Activated T-helper 1 cell treated with anti-CD3 and anti-CD28 coated beads, Interleukin-12 subunit alpha, Interleukin-12 subunit beta, Interleukin-2, Interleukin-4 antibody, amounts not matched to agents 30 ng/mL and 10 ng/mL and 1 ng/mL, durations not matched to agents 14 hours and 24 hours and 36 hours (primary cell): ENCODE data around the gene HOXB1. TPM values are rescaled to one million over a fixed set of nuclear protein-coding genes. Genes with fewer than 3 reads are reported as not detected.
"Not testable (repeated sequence)": the region's sequence is repeated elsewhere in the genome, so short reads cannot be mapped to it uniquely, and the experiment has no call there.

Experiments used
- DNase-seq: peaks from one replicate; pipeline ENCODE4 v3.0.0; 2021; ENCODE audit warnings: low spot score
- H3K27ac Mint-ChIP-seq: one replicate; pipeline ENCODE4 v1.8.0; 2021; ENCODE audit warnings: mild to moderate bottlenecking, mixed read lengths
- H3K27me3 Mint-ChIP-seq: one replicate; pipeline ENCODE4 v1.8.0; 2022; ENCODE audit warnings: mild to moderate bottlenecking, moderate library complexity, mixed read lengths; ENCODE audit not compliant: insufficient read depth
- H3K36me3 Mint-ChIP-seq: one replicate; pipeline ENCODE4 v1.8.0; 2021; ENCODE audit warnings: low read depth, mixed read lengths
- H3K4me1 Mint-ChIP-seq: one replicate; pipeline ENCODE4 v1.8.0; 2021; ENCODE audit warnings: low read depth, mixed read lengths
- H3K4me3 Mint-ChIP-seq: one replicate; pipeline ENCODE4 v1.8.0; 2021; ENCODE audit warnings: mild to moderate bottlenecking, moderate library complexity, mixed read lengths
- H3K9me3 Mint-ChIP-seq: one replicate; pipeline ENCODE4 v1.8.0; 2021; ENCODE audit warnings: mixed read lengths
- intact Hi-C: fragments of 100-400 bp; cut with micrococcal nuclease; formaldehyde crosslinking; loops from one replicate; pipeline ENCODE4 v1.15.1; 2024
- total RNA-seq: library from RNA; stranded (reverse); gene quantifications from 2 replicates; pipeline ENCODE4 v1.2.3, GENCODE V29; 2022

Gene HOXB1
- total RNA-seq, 1 donor from 2014 or later = not detected

DNA sequence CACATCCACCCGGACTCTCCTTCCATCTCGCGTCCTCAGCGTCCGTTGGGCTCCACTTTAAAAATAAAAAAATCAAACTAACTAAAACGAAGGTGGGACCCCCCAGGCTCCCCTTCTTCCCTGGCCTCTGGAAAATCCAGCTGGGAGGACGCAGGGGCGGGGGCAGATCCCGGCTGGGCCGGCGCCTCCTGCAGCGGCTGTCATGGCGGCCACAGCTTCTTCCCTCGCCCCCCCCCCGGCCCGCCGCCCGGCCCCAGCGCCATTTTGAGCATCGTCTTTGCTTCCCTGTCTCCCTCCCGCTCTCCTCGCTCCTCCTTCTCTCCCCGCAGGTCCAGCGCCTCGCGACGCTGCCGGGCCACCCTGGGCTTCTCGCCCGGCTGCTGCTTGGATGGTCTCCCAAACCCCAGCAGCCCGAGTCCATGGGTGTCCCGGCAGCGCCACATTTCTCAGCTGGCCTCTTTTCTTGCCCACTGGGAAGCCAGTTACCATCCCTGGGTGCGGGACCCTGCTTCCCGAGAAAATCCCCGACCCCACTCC is 10.8 kb upstream of the HOXB1 start:
- Mint-ChIP-seq H3K4me1 (peaks cover 41% of the 10 kb centered on the region), H3K9me3 (no peaks in the 10 kb centered on the region), H3K36me3 (peaks cover 13% of the 10 kb centered on the region), H3K27ac (peak overlapping the region; percentile 98), H3K4me3 (peak overlapping the region; percentile 91), H3K27me3 (peaks cover 8% of the 10 kb centered on the region)
- intact Hi-C loops = loop anchor here (1.0 to 5.0 kb wide), 6 partner anchors 30 to 189 kb away; partner anchors contain the start of gene HOXB4
- peak; percentile 27 for DNase-seq

DNA sequence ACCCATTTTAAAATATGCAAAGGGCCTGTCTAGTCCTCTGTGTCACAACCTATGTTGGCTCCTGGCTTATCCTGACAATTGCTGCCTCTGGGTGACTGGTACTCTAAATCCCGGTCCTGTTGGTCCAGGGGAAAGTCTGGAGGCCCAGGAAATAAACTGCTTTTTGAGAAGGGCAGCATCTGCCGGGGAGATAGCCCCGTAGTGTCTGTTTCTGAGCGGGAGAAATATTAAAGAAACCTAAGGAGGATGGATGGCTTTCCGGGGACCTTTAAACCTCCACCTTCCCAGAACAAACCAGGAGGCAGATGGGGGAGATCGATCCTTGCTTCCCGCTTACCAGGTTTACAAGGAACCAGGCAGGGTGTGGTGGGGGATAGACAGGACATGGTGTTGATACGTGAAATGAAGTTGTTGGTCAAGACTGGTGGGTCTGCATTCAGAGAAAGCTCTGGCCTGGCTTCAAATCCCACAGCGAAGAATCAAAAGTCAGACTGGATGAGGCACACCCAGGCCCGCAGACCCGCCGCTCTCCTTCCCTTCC is 10.3 kb upstream of the HOXB1 start:
- Mint-ChIP-seq H3K27me3 (peaks cover 8% of the 10 kb centered on the region), H3K4me3 (peak overlapping the region; percentile 91), H3K36me3 (peaks cover 13% of the 10 kb centered on the region), H3K4me1 (peaks cover 35% of the 10 kb centered on the region), H3K27ac (peak overlapping the region; percentile 98), H3K9me3 (no peaks in the 10 kb centered on the region)
- intact Hi-C loops = loop anchor here (1.0 to 5.0 kb wide), 5 partner anchors 30 to 188 kb away; partner anchors contain the start of gene HOXB4
- no peak for DNase-seq

GRCh38 chr17:48540213-48540612 is 9.4 kb upstream of the HOXB1 start:
- Mint-ChIP-seq H3K9me3 (no peaks in the 10 kb centered on the region), H3K27me3 (peaks cover 8% of the 10 kb centered on the region), H3K4me3 (peak overlapping the region; percentile 72), H3K4me1 (peaks cover 26% of the 10 kb centered on the region), H3K36me3 (peaks cover 13% of the 10 kb centered on the region), H3K27ac (peak overlapping the region; percentile 24)
- intact Hi-C loops = loop anchor here (2.0 to 5.0 kb wide), 2 partner anchors 128 to 187 kb away; no protein-coding TSS in a partner anchor
- DNase-seq = no peak

GRCh38 chr17:48539177-48539576 is 8.4 kb upstream of the HOXB1 start:
- H3K27ac Mint-ChIP-seq = no peak overlapping the region
- H3K4me3 Mint-ChIP-seq = no peak overlapping the region
- intact Hi-C loops = no loop called here
- DNase-seq = no peak
- H3K27me3 Mint-ChIP-seq = peaks cover 8% of the 10 kb centered on the region
- H3K4me1 Mint-ChIP-seq = peaks cover 19% of the 10 kb centered on the region
- peaks cover 13% of the 10 kb centered on the region for H3K36me3 Mint-ChIP-seq
- H3K9me3 Mint-ChIP-seq = no peaks in the 10 kb centered on the region

DNA sequence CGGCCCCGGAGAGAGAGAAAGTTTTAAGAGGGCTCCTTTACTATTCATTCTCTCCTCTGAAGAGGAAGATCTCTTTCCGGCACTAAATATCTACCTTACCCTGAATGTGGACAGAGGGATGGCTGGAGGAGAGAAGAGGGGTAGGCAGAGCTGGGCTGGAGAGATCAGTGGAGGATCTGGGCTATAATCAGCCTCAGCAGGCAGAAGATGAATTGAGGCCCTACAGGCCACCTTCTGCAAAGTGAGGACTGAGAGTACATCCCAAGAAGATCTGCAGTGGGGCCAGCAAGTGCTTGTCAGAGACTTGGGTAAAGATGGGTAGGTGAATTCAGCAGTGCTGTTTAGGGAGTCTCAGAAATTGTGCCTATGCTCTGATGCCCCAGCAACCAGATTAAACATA is 6.5 kb upstream of the HOXB1 start:
- H3K4me3 Mint-ChIP-seq = no peak overlapping the region
- peaks cover 14% of the 10 kb centered on the region for H3K27me3 Mint-ChIP-seq

DNA sequence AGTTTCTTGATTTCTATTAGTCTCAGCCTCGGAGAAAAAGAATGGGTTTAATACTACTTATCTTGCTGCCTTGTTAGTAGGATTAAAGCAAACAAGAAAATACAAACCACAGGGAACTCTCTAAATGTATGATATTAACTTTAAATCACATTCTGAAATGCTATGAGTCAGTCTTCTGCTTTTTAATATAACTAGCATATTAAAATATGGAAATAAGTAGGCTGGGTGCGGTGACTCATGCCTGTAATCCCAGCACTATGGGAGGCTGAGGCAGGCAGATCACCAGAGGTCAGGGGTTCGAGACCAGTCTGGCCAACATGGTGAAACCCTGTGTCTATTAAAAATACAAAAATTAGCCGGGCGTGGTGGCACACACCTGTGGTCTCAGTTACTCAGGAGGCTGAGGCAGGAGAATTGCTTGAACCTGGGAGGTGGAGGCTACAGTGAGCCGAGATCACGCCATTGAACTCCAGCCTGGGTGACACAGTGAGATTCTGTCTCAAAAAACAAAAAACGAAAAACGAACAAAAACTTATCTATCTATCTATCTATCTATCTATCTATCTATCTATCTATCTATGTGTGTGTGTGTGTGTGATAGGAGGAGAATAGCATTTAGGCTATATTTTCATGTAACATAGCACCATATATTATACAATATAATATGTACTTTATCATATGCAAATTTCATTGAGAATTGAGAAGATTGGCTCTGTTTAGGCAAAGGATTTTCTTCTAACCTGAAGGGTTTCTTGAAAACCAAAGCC is 5.2 kb upstream of the HOXB1 start:
- H3K9me3 Mint-ChIP-seq, H3K36me3 Mint-ChIP-seq, H3K27ac Mint-ChIP-seq, DNase-seq, H3K4me3 Mint-ChIP-seq, intact Hi-C loops: not testable (repeated sequence)
- Mint-ChIP-seq H3K27me3 (peaks cover 20% of the 10 kb centered on the region), H3K4me1 (peaks cover 11% of the 10 kb centered on the region)

More for the DNA sequence above, 6.5 kb upstream of the HOXB1 start:
- Mint-ChIP-seq H3K9me3 (no peaks in the 10 kb centered on the region), H3K27ac (no peak overlapping the region), H3K4me1 (peaks cover 15% of the 10 kb centered on the region), H3K36me3 (peaks cover 8% of the 10 kb centered on the region)
- intact Hi-C loops = no loop called here
- no peak for DNase-seq

DNA sequence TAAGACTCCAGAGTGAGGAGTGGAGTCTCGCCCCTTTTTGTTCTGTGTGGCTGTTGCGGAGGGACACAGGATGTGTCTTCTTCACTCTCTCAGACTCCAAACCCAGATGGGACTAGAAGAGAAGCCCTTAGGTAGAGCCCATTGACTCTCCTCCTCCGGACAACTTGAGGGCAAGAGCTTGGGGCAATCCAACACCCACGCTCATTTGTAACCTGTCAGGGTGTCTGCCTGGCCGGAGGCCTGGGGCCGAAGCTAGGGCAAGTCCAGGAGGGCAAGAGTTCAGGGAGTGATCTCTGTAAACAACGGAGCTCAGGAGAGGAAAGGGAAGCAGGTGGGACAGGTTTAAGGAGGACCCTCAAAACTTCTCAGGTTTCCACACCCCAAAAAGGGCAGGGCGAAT is 1.4 kb upstream of the HOXB1 start:
- Mint-ChIP-seq H3K27me3 (peaks cover 31% of the 10 kb centered on the region), H3K4me3 (no peak overlapping the region), H3K36me3 (no peaks in the 10 kb centered on the region), H3K9me3 (no peaks in the 10 kb centered on the region), H3K27ac (no peak overlapping the region), H3K4me1 (no peaks in the 10 kb centered on the region)
- no peak for DNase-seq
- intact Hi-C loops = no loop called here

DNA sequence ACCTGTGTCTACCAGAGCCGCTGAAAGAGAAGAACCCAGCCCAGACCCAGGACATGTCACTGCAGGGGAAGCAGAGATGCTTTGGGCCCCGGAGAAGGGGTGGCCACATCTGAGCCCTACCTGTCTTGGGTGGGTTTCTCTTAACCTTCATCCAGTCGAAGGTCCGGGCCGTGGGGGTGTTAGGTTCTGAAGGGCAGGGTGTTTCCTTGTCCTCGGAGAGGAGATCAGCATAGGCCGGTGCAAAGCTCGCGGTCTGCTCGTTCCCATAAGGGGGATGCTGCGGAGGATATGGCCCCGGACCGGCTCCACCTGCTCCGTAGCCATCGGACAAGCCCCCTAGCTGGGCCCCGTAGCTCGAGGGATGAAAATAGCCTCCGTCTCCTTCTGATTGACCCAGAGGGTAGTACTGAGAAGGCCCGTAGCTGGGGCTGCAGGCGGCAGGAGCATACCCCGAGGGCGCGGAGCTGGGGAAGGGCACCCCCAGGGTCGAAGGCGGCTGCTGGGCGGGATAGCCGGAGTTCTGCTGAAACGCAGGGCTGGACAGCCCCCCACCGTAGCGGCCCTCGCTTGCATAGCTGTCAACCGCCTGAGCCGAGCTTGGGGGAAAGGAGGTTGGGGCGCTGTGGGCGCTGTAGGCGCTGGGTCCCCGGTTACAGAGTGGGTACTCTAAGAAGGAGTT is 464 bp downstream of the HOXB1 start:
- H3K9me3 Mint-ChIP-seq = no peaks in the 10 kb centered on the region
- H3K27me3 Mint-ChIP-seq = peaks cover 46% of the 10 kb centered on the region
- H3K36me3 Mint-ChIP-seq = no peaks in the 10 kb centered on the region
- intact Hi-C loops = no loop called here
- H3K27ac Mint-ChIP-seq = no peak overlapping the region
- DNase-seq = no peak
- H3K4me1 Mint-ChIP-seq = no peaks in the 10 kb centered on the region
- H3K4me3 Mint-ChIP-seq = no peak overlapping the region

GRCh38 chr17:48529683-48530009 is 1.2 kb downstream of the HOXB1 start:
- intact Hi-C loops = no loop called here
- no peak overlapping the region for H3K27ac Mint-ChIP-seq
- no peaks in the 10 kb centered on the region for H3K9me3 Mint-ChIP-seq
- no peaks in the 10 kb centered on the region for H3K36me3 Mint-ChIP-seq
- no peaks in the 10 kb centered on the region for H3K4me1 Mint-ChIP-seq
- DNase-seq = no peak
- peaks cover 51% of the 10 kb centered on the region for H3K27me3 Mint-ChIP-seq
- no peak overlapping the region for H3K4me3 Mint-ChIP-seq

DNA sequence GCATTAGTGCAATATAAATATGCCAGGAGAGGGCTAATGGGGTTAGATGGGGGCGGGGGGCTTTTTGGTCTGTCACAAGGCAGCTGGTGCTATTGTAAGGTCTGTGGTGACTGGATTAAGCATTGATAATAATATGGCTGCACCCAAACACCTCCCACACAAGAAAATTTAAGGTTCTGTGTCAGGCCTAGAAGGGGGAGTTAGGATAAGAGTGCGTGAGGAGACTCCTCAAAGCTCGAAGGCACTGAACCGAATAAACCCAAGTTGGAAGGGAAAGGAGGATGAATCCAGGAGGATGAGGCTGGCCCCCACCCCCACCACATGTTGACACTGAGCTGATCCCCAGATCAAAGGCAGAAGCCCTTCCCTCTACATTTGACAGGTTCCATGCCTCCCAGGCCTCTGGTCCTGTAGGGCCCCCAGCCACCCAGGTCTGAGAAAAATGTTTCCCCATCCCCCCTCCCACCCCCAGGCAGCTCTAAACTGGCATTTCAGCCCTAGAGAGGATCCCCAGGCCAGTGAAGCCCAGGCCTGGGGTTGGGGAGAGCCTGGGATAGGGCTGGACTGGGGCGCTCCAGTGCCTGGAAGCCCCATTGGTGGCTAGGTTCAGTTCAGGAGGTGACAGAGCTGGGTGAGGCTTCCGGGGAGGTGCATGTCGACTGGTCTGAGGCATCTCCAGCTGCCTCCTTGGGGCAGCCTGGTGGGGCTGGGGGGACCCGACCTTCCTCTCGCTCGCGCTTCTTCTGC is 1.7 kb downstream of the HOXB1 start:
- no peaks in the 10 kb centered on the region for H3K9me3 Mint-ChIP-seq
- intact Hi-C loops = no loop called here
- no peaks in the 10 kb centered on the region for H3K4me1 Mint-ChIP-seq
- H3K27ac Mint-ChIP-seq = no peak overlapping the region
- DNase-seq = no peak
- H3K4me3 Mint-ChIP-seq = no peak overlapping the region
- no peaks in the 10 kb centered on the region for H3K36me3 Mint-ChIP-seq
- peaks cover 57% of the 10 kb centered on the region for H3K27me3 Mint-ChIP-seq

DNA sequence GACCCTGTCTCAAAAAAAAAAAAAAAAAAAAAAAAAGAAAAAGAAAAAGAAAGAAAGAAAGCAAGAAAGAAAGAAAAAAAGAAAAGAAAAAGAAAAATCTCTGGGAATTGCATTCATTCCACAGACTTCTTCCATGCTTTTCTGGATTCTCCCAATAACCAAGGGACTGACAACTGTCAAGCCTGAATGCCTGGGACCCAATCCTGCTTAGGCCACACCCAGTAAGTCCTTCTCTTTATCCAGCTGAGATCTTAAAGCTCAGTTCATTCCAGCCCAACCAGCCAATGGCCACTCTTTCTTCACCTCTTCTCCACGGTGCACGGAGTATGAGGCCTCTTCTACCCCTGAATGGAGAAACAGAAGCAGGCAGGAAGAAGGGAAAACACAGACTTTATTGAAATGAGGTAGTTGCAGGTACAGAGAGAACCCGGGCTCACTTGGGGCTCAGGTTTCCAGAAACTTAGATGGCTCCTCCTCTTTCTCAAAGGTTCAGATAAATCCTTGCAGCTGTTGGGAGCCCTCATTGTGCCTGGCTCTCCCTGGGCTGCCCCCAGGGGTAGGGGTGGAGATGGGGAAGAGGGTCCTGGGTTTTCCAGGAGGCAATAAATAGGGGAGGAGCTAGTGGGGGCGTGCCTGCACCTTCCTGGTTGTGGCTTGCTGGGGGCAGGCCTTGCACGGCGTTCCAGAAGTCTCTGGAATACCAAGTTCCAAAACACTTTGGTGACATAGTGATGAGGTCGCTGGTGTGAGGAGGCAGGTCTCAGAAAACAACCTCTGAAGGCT is 2.5 kb downstream of the HOXB1 start:
- no peaks in the 10 kb centered on the region for H3K36me3 Mint-ChIP-seq
- H3K27ac Mint-ChIP-seq = no peak overlapping the region
- H3K4me3 Mint-ChIP-seq = no peak overlapping the region
- no peak for DNase-seq
- peaks cover 60% of the 10 kb centered on the region for H3K27me3 Mint-ChIP-seq
- intact Hi-C loops = no loop called here
- H3K9me3 Mint-ChIP-seq = no peaks in the 10 kb centered on the region
- H3K4me1 Mint-ChIP-seq = no peaks in the 10 kb centered on the region

GRCh38 chr17:48527547-48527932 is 3.3 kb downstream of the HOXB1 start:
- H3K27ac Mint-ChIP-seq = no peak overlapping the region
- no peaks in the 10 kb centered on the region for H3K9me3 Mint-ChIP-seq
- no peak overlapping the region for H3K4me3 Mint-ChIP-seq
- H3K4me1 Mint-ChIP-seq = no peaks in the 10 kb centered on the region
- intact Hi-C loops = no loop called here
- H3K36me3 Mint-ChIP-seq = no peaks in the 10 kb centered on the region
- DNase-seq = no peak
- peaks cover 64% of the 10 kb centered on the region for H3K27me3 Mint-ChIP-seq
